H1 (cell line): ENCODE measurements around the gene IL17REL. TPM values are rescaled to one million over a fixed set of nuclear protein-coding genes. Genes with fewer than 3 reads are reported as not detected.

ENCODE experiments used
- CTCF ChIA-PET: fragments of 300-600 bp; sonication (Branson Sonifier 250); formaldehyde crosslinking; loops from one replicate; lab custom pipeline; 2021; ENCODE audit not compliant: partially characterized antibody; lab: Charles Lee
- POLR2A ChIA-PET: fragments of 300-600 bp; sonication (Branson Sonifier 250); formaldehyde crosslinking; loops from one replicate; lab custom pipeline; 2021; ENCODE audit warnings: inconsistent platforms; ENCODE audit not compliant: partially characterized antibody; lab: Charles Lee
- DNase-seq, 2 experiments: peaks; one replicate each; pipeline versions ENCODE4 v3.0.0 to v3.0.0-alpha.2; 2010 to 2022; ENCODE audit warnings: low spot score in 2 of 2, low read depth in 1 of 2, mixed read lengths in 1 of 2
- FAIRE-seq: peaks from 2 replicates; lab custom pipeline; 2011; peaks lifted over from hg19 to GRCh38; lab: Jason Lieb, UNC
- H2AFZ ChIP-seq: 2 replicates; pipeline ENCODE4 v1.8.1; 2012; ENCODE audit warnings: low read length, inconsistent platforms
- H2AK5ac ChIP-seq: 2 replicates; pipeline ENCODE4 v1.6.1; 2013; ENCODE audit warnings: low read depth, low read length
- H2BK120ac ChIP-seq: replicated peaks from 2 replicates; pipeline ENCODE3; 2013; ENCODE audit warnings: low read depth, low read length, inconsistent platforms
- H2BK12ac ChIP-seq: 2 replicates; pipeline ENCODE4 v1.6.1; 2013; ENCODE audit warnings: low read depth, low read length
- H2BK15ac ChIP-seq: 2 replicates; pipeline ENCODE4 v1.6.1; 2013; ENCODE audit warnings: low read length
- H2BK20ac ChIP-seq: 2 replicates; pipeline ENCODE4 v1.6.1; 2013; ENCODE audit warnings: low read length
- H2BK5ac ChIP-seq: 2 replicates; pipeline ENCODE4 v1.6.1; 2013; ENCODE audit warnings: low read depth, low read length
- H3K14ac ChIP-seq: 2 replicates; pipeline ENCODE4 v1.6.1; 2013; ENCODE audit warnings: inconsistent platforms; ENCODE audit not compliant: insufficient read length
- H3K18ac ChIP-seq: 2 replicates; pipeline ENCODE4 v1.6.1; 2013; ENCODE audit warnings: low read length; ENCODE audit errors: extremely low read depth
- H3K23ac ChIP-seq: 2 replicates; pipeline ENCODE4 v1.6.1; 2013; ENCODE audit warnings: inconsistent platforms; ENCODE audit not compliant: insufficient read length
- H3K23me2 ChIP-seq: 2 replicates; pipeline ENCODE4 v1.6.1; 2013; ENCODE audit warnings: low read depth, low read length
- H3K27ac ChIP-seq: 2 replicates; pipeline ENCODE4 v1.6.1; 2011; ENCODE audit warnings: low read depth, low read length, inconsistent platforms
- H3K27me3 ChIP-seq, 4 experiments: replicated peaks in 1 of 4; 1 replicate in 1 of 4; 2 replicates in 3 of 4; pipeline versions ENCODE4 v1.6.1 to v1.8.1; 2011 to 2013; ENCODE audit warnings: low read length in 3 of 4, mild to moderate bottlenecking in 3 of 4, inconsistent platforms in 2 of 4, mixed read lengths in 2 of 4, moderate library complexity in 1 of 4; ENCODE audit not compliant: control insufficient read depth in 3 of 4, insufficient read depth in 3 of 4; ENCODE audit errors: extremely low read depth in 1 of 4
- H3K36me3 ChIP-seq, 4 experiments: 2 replicates each; pipeline versions ENCODE4 v1.6.1 to v1.8.1; 2011 to 2013; ENCODE audit warnings: mild to moderate bottlenecking in 4 of 4, low read length in 3 of 4, moderate library complexity in 2 of 4, control low read depth in 1 of 4, inconsistent platforms in 1 of 4; ENCODE audit not compliant: insufficient read depth in 4 of 4, control insufficient read depth in 2 of 4
- H3K4ac ChIP-seq: replicated peaks from 2 replicates; pipeline ENCODE3; 2013; ENCODE audit warnings: low read length, low read depth, mixed read lengths, inconsistent platforms; ENCODE audit not compliant: insufficient read length
- H3K4me1 ChIP-seq, 4 experiments: replicated peaks in 1 of 4; 1 replicate in 1 of 4; 2 replicates in 3 of 4; pipeline versions ENCODE4 v1.6.1 to v1.8.1; 2011 to 2013; ENCODE audit warnings: low read length in 3 of 4, inconsistent platforms in 2 of 4, mixed read lengths in 1 of 4; ENCODE audit not compliant: insufficient read depth in 4 of 4, control insufficient read depth in 3 of 4
- H3K4me2 ChIP-seq, 2 experiments: 2 replicates each; pipeline versions ENCODE4 v1.6.1 to v1.8.1; 2011 to 2013; ENCODE audit warnings: low read depth in 2 of 2, low read length in 2 of 2, control low read depth in 1 of 2, inconsistent platforms in 1 of 2, mild to moderate bottlenecking in 1 of 2; ENCODE audit not compliant: insufficient read depth in 1 of 2
- H3K4me3 ChIP-seq, 4 experiments: fragments of 200-600, 300-600 bp in 1 of 4; sonication (generic), shearing (Covaris generic), sonication (Bioruptor Twin) in 1 of 4; 2 replicates each; pipeline versions ENCODE4 v1.5.1 to v1.8.1; 2011 to 2016; ENCODE audit warnings: low read length in 4 of 4, low read depth in 3 of 4, control low read depth in 2 of 4, inconsistent platforms in 2 of 4, mild to moderate bottlenecking in 2 of 4, mixed read lengths in 1 of 4, moderate library complexity in 1 of 4; ENCODE audit not compliant: insufficient read depth in 2 of 4; ENCODE audit errors: extremely low read depth in 1 of 4
- H3K56ac ChIP-seq: replicated peaks from 2 replicates; pipeline ENCODE3; 2013; ENCODE audit warnings: low read depth, mild to moderate bottlenecking, mixed read lengths, low read length, inconsistent platforms; ENCODE audit not compliant: insufficient read length
- H3K79me1 ChIP-seq: 2 replicates; pipeline ENCODE4 v1.6.1; 2013; ENCODE audit warnings: low read depth, low read length, control low read depth
- H3K79me2 ChIP-seq, 2 experiments: 2 replicates each; pipeline versions ENCODE4 v1.6.1 to v1.8.1; 2012 to 2013; ENCODE audit warnings: low read length in 2 of 2, mild to moderate bottlenecking in 2 of 2, inconsistent platforms in 1 of 2; ENCODE audit not compliant: insufficient read depth in 2 of 2, control insufficient read depth in 1 of 2
- H3K9ac ChIP-seq, 4 experiments: replicated peaks in 1 of 4; 1 replicate in 1 of 4; 2 replicates in 3 of 4; pipeline versions ENCODE4 v1.6.1 to v1.8.1; 2011 to 2013; ENCODE audit warnings: low read depth in 3 of 4, low read length in 3 of 4, control low read depth in 2 of 4, mild to moderate bottlenecking in 2 of 4, moderate library complexity in 2 of 4, inconsistent platforms in 1 of 4; ENCODE audit errors: extremely low read depth in 1 of 4
- H3K9me3 ChIP-seq, 2 experiments: 2 replicates each; pipeline versions ENCODE4 v1.6.1 to v1.8.1; 2012 to 2013; ENCODE audit warnings: mild to moderate bottlenecking in 2 of 2, moderate library complexity in 2 of 2, control low read depth in 1 of 2, inconsistent platforms in 1 of 2, low read depth in 1 of 2, low read length in 1 of 2, mixed read lengths in 1 of 2; ENCODE audit not compliant: insufficient read depth in 2 of 2
- H4K20me1 ChIP-seq, 2 experiments: replicated peaks in 1 of 2; 2 replicates each; pipeline versions ENCODE3 to v1.8.1; 2011 to 2013; ENCODE audit warnings: inconsistent platforms in 2 of 2, low read length in 2 of 2, mild to moderate bottlenecking in 1 of 2; ENCODE audit not compliant: insufficient read depth in 2 of 2, control insufficient read depth in 1 of 2
- H4K5ac ChIP-seq: 2 replicates; pipeline ENCODE4 v1.6.1; 2013; ENCODE audit warnings: low read length, low read depth, mixed read lengths, inconsistent platforms; ENCODE audit not compliant: insufficient read length
- H4K8ac ChIP-seq: 2 replicates; pipeline ENCODE4 v1.8.0; 2013; ENCODE audit warnings: mild to moderate bottlenecking, moderate library complexity, low read length, inconsistent platforms; ENCODE audit not compliant: insufficient read depth; ENCODE audit errors: extremely low read depth
- H4K91ac ChIP-seq: replicated peaks from 2 replicates; pipeline ENCODE3; 2013; ENCODE audit warnings: low read length, mixed read lengths, inconsistent platforms; ENCODE audit not compliant: insufficient read length
- BACH1 ChIP-seq: IDR thresholded peaks from 2 replicates; pipeline ENCODE4 v1.6.1; 2012; ENCODE audit warnings: low read length, improper control_type of control experiment
- CEBPB ChIP-seq: IDR thresholded peaks from 2 replicates; pipeline ENCODE4 v1.6.1; 2012; ENCODE audit warnings: low read depth, low read length
- KDM4A ChIP-seq: IDR thresholded peaks from one replicate; pipeline ENCODE4 v1.7.1; 2012; ENCODE audit warnings: low read depth, mild to moderate bottlenecking, moderate library complexity, low read length, inconsistent platforms; ENCODE audit not compliant: severe bottlenecking
- SIN3A ChIP-seq, 2 experiments: IDR thresholded peaks in 1 of 2; conservative IDR thresholded peaks in 1 of 2; 2 replicates each; pipeline ENCODE4 v1.6.1; 2011 to 2012; ENCODE audit warnings: low read length in 2 of 2, improper control_type of control experiment in 1 of 2, low read depth in 1 of 2, mild to moderate bottlenecking in 1 of 2
- TAF1 ChIP-seq: IDR thresholded peaks from 2 replicates; pipeline ENCODE4 v1.6.1; 2011; ENCODE audit warnings: mild to moderate bottlenecking, low read depth, low read length
- WGBS, 2 experiments: shearing (Covaris generic) in 1 of 2; methylation state at CpG; one replicate each; pipeline versions ENCODE4 v1.1.6 to v1.1.7; 2013 to 2015; ENCODE audit warnings: low lambda C conversion rate in 2 of 2, mixed read lengths in 2 of 2, inconsistent platforms in 1 of 2, low coverage in 1 of 2, missing lambda C conversion rate in 1 of 2; ENCODE audit not compliant: insufficient replicate concordance in 2 of 2, insufficient coverage in 1 of 2, insufficient read length in 1 of 2; ENCODE audit errors: extremely low coverage in 1 of 2, missing lambda C conversion rate in 1 of 2; 5-methylcytosine and 5-hydroxymethylcytosine counted together
- polyA plus RNA-seq, 7 experiments: library from polyadenylated mRNA; depleted of rRNA in 3 of 7; stranded (reverse) in 5 of 7; unstranded in 2 of 7; fragments of >200 nt in 5 of 7; fragments of 200-250 nt in 2 of 7; gene quantifications; 1 replicate in 5 of 7; 2 replicates in 1 of 7; 4 replicates in 1 of 7; pipeline versions ENCODE4 v1.2.1 to v1.2.3, GENCODE V29; 2011 to 2013; ENCODE audit warnings: missing spikeins in 2 of 7, mixed read lengths in 2 of 7
- total RNA-seq: library from RNA; stranded (reverse); fragmentation: NEBNext Ultra II Directional; extraction: Animal tissue kit (Norgen Biotek cat#: 25700); gene quantifications from 2 replicates; pipeline ENCODE4 v1.2.1, GENCODE V29; 2021

IL17REL gene
- total and polyA plus RNA-seq, 2 of the 8 experiments (the other 6 are each of a cell fraction or from before 2014, with no cell fraction given), result 0.15 to 0.20 TPM

GRCh38 chr22:50032941-50033601 lies 20.5 kb upstream of the IL17REL start:
- H2AFZ ChIP-seq, result no peak overlapping the region
- no peak overlapping the region for H3K4ac ChIP-seq
- no peak overlapping the region for H3K56ac ChIP-seq
- no peaks in the 10 kb centered on the region for H3K79me1 ChIP-seq
- peaks cover 2 to 22% (median 11%) of the 10 kb centered on the region in 4 experiments; a peak in 6 of 7 replicates for H3K27me3 ChIP-seq
- no peak overlapping the region for H3K4me2 ChIP-seq
- TF ChIP-seq KDM4A (no peak), CEBPB (no peak), TAF1 (no peak), SIN3A (conservative IDR thresholded peaks at IDR 0.05 in 1 of 2, IDR thresholded peaks at IDR 0.05 in 1 of 2; ENCODE audit: low read depth in 1 of 2, low read length in 2 of 2) (no peak), BACH1 (no peak)
- CTCF ChIA-PET, result interaction anchor here (3.9 kb wide), 1 partner anchor 39 kb away, joined by 35 read pairs; no protein-coding TSS in a partner anchor
- H2BK20ac ChIP-seq, result no peak overlapping the region
- H4K8ac ChIP-seq, result no peak overlapping the region
- peak overlapping the region; percentile 19 for H4K91ac ChIP-seq
- no peak overlapping the region for H4K5ac ChIP-seq
- H3K36me3 ChIP-seq, result no peaks in the 10 kb centered on the region
- H3K9me3 ChIP-seq, result no peaks in the 10 kb centered on the region
- no peak overlapping the region for H2AK5ac ChIP-seq
- POLR2A ChIA-PET, result no interaction called here
- DNase-seq, result no peak
- no peak overlapping the region for H2BK120ac ChIP-seq
- H2BK12ac ChIP-seq, result no peak overlapping the region
- H3K4me3 ChIP-seq, result no peak overlapping the region
- no peak overlapping the region for H3K18ac ChIP-seq
- H3K27ac ChIP-seq, result no peak overlapping the region
- H2BK5ac ChIP-seq, result no peak overlapping the region; the same call in 1 of the 2 replicates
- H2BK15ac ChIP-seq, result no peak overlapping the region
- H3K4me1 ChIP-seq, result peaks cover 0 to 3% (median 0%) of the 10 kb centered on the region in 4 experiments; a peak in 2 of 7 replicates
- no peak for FAIRE-seq
- H3K9ac ChIP-seq, result no peak overlapping the region; a peak in 1 of 7 replicates
- no peak overlapping the region for H3K14ac ChIP-seq
- WGBS, 2 experiments, result 91% methylated on average over 20 of the region's 23 CpGs; no CpG with 5 or more reads in 1 of the 2 experiments
- no peaks in the 10 kb centered on the region for H3K79me2 ChIP-seq
- no peaks in the 10 kb centered on the region for H4K20me1 ChIP-seq
- peaks cover 2% of the 10 kb centered on the region; the same call in 1 of the 2 replicates for H3K23me2 ChIP-seq
- no peak overlapping the region for H3K23ac ChIP-seq
